ENCODE results near the gene DNAJC18. TPM values are rescaled to one million over a fixed set of nuclear protein-coding genes. Genes with fewer than 3 reads are reported as not detected.

Gene DNAJC18
- total RNA-seq, 4 donors from 2014 or later, result 8.3 to 15.4 (median 13.4) TPM

GRCh38 chr5:139396691-139397090 lies 42.6 kb downstream of the DNAJC18 start:
- intact Hi-C loops (cut with DNase I), result no loop called here
- peaks cover 0 to 16% (median 3%) of the 10 kb centered on the region in 4 donors for H3K36me3 ChIP-seq
- H3K27ac ChIP-seq (replicated peaks in 1 of 4), result peak overlapping the region in 1 of 4 donors; percentile 7
- TF ChIP-seq EP300 (IDR thresholded peaks at IDR 0.05) (no peak), POLR2A (IDR thresholded peaks at IDR 0.05; ENCODE audit: low read depth) (no peak), POLR2AphosphoS5 (IDR thresholded peaks at IDR 0.05) (no peak)
- TF ChIP-seq, protein P1, sequence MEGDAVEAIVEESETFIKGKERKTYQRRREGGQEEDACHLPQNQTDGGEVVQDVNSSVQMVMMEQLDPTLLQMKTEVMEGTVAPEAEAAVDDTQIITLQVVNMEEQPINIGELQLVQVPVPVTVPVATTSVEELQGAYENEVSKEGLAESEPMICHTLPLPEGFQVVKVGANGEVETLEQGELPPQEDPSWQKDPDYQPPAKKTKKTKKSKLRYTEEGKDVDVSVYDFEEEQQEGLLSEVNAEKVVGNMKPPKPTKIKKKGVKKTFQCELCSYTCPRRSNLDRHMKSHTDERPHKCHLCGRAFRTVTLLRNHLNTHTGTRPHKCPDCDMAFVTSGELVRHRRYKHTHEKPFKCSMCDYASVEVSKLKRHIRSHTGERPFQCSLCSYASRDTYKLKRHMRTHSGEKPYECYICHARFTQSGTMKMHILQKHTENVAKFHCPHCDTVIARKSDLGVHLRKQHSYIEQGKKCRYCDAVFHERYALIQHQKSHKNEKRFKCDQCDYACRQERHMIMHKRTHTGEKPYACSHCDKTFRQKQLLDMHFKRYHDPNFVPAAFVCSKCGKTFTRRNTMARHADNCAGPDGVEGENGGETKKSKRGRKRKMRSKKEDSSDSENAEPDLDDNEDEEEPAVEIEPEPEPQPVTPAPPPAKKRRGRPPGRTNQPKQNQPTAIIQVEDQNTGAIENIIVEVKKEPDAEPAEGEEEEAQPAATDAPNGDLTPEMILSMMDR (IDR thresholded peaks at IDR 0.05), result no peak
- H3K4me1 ChIP-seq, result peaks cover 30 to 62% (median 46%) of the 10 kb centered on the region in 4 donors
- no peaks in the 10 kb centered on the region for H3K9me3 ChIP-seq
- H3K27me3 ChIP-seq, result peaks cover 0 to 37% (median 6%) of the 10 kb centered on the region in 4 donors
- 88% methylated on average over 7 of the region's 8 CpGs for whole genome bisulfite sequencing
- no peak overlapping the region for H3K4me3 ChIP-seq
- DNase-seq (ENCODE audit: extremely low spot score), result no peak

DNA sequence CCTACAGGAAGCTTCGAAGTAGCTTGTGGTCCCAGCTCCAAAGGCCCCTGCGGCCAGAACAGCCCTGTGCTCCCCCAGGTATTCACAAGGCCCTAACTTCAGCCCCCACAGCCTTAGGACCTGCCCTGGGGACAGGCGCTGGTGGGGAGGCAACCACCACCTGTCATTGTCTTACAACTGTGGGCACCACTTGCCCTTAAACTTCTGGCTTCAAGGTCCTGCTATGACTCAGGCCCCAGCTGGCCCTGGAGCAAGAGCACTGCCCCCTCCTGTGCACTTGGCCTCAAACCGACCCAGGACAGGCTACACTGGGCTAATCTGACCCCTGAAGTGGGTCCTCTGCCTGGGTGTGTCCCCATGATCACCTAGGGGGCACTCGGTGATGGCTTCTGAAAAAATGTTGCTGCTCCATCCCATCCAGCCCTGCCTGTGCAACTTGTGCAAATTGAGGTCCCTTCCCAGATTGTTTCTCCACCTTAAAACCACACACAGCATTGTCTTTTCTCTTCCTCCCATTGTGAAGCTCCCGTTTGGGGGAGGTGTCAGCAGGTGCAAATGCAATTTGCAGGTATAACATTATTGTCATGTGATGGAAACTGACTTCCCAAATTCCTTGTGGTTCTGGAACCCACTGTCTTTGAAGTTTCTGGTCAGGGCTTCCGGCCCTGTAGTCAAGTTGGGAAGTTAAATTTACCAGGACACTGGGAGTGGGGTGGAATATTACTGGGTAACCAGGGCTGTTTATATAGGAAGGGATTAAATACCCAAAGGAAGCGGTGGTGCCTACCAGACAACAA lies 43.3 kb downstream of the DNAJC18 start:
- intact Hi-C loops (cut with DNase I), result no loop called here
- peaks cover 37 to 68% (median 52%) of the 10 kb centered on the region in 4 donors for H3K4me1 ChIP-seq
- H3K9me3 ChIP-seq, result no peaks in the 10 kb centered on the region
- H3K27ac ChIP-seq (replicated peaks in 1 of 4), result peak overlapping the region; percentile 79 to 84 (median 82)
- no peak for DNase-seq (ENCODE audit: extremely low spot score)
- H3K27me3 ChIP-seq, result peaks cover 0 to 37% (median 6%) of the 10 kb centered on the region in 4 donors
- TF ChIP-seq, protein P1 (IDR thresholded peaks at IDR 0.05), result no peak
- TF ChIP-seq POLR2AphosphoS5 (IDR thresholded peaks at IDR 0.05), result no peak
- TF ChIP-seq EP300 (IDR thresholded peaks at IDR 0.05), result no peak
- no peak for TF ChIP-seq POLR2A (IDR thresholded peaks at IDR 0.05; ENCODE audit: low read depth)
- H3K4me3 ChIP-seq, result no peak overlapping the region
- WGBS, result 68% methylated on average over 5 of the region's 8 CpGs
- H3K36me3 ChIP-seq, result peaks cover 0 to 13% (median 0%) of the 10 kb centered on the region in 4 donors

- H3K36me3 ChIP-seq, result peaks cover 0 to 8% (median 2%) of the 10 kb centered on the region in 4 donors
- H3K4me1 ChIP-seq, result peaks cover 43 to 70% (median 56%) of the 10 kb centered on the region in 4 donors
- H3K27me3 ChIP-seq, result peaks cover 0 to 37% (median 6%) of the 10 kb centered on the region in 4 donors
- 20% methylated on average over 14 of the region's 76 CpGs for WGBS
- peak within 1 kb of the TSS; percentile 58 to 63 (median 62) for H3K4me3 ChIP-seq
- DNase-seq (ENCODE audit: extremely low spot score), result no peak
- no peaks in the 10 kb centered on the region for H3K9me3 ChIP-seq
- H3K27ac ChIP-seq (replicated peaks in 1 of 4), result peak within 1 kb of the TSS; percentile 79 to 84 (median 82)
- TF ChIP-seq, protein P1 (IDR thresholded peaks at IDR 0.05), result no peak
- TF ChIP-seq EP300 (IDR thresholded peaks at IDR 0.05) (no peak), POLR2A (IDR thresholded peaks at IDR 0.05; ENCODE audit: low read depth) (peak; percentile 19), POLR2AphosphoS5 (IDR thresholded peaks at IDR 0.05) (peak; percentile 38 to 61)
- intact Hi-C loops (cut with DNase I), result no loop called here
Measured at GRCh38 chr5:139394654-139395566, 44.4 kb downstream of the DNAJC18 start, which contains the start of gene PROB1. TSS of gene PROB1 (minus strand) at chr5:139395104. CDS start at chr5:139395081, 23 bp downstream.

DNA sequence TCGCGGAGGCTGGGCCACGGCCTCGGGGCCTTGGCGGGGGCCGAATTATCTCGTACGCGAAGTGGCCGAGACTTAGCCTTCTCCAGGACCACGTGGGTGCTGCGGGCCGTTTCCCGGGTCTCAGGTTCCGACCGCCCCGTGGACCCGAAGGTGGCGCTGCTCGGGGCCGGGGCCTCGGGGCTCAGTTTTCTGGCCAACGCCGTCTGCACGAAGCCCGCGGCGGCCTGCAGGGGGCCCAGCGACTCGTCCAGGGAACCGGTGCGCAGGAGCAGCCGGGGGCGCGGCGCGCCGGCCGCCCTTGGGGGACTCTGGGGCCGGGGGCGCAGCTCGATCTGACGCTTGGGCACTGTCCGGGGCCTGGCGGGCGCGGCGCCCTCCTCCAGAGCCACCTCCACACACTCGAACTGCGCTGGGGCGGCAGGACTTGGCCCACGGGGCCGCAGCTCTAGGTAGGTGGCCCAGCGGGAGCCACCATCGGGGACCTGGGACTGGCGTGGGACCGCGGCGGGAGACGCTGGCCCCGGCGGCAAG lies 45.1 kb downstream of the DNAJC18 start:
- peak overlapping the region; percentile 58 to 63 (median 62) for H3K4me3 ChIP-seq
- intact Hi-C loops (cut with DNase I), result no loop called here

More for the DNA sequence above, 45.1 kb downstream of the DNAJC18 start:
- Histone ChIP-seq H3K9me3 (no peaks in the 10 kb centered on the region), H3K4me1 (peaks cover 46 to 70% (median 56%) of the 10 kb centered on the region in 4 donors), H3K27ac (replicated peaks in 1 of 4) (peak overlapping the region; percentile 79 to 84 (median 82)), H3K36me3 (peaks cover 0 to 13% (median 0%) of the 10 kb centered on the region in 4 donors), H3K27me3 (peaks cover 0 to 37% (median 6%) of the 10 kb centered on the region in 4 donors)
- DNase-seq (ENCODE audit: extremely low spot score), result no peak
- WGBS, result 2% methylated on average over 27 of the region's 62 CpGs
- no peak for TF ChIP-seq EP300 (IDR thresholded peaks at IDR 0.05)
- TF ChIP-seq, protein P1 (IDR thresholded peaks at IDR 0.05), result peak; percentile 18 to 65 (median 31)
- TF ChIP-seq POLR2A (IDR thresholded peaks at IDR 0.05; ENCODE audit: low read depth), result no peak
- peak in 1 of 2 donors; percentile 8 for TF ChIP-seq POLR2AphosphoS5 (IDR thresholded peaks at IDR 0.05)

Measured in esophagus muscularis mucosa (tissue), 4 donors.